DMS114 treated with DMSO at 0.1 percent for 48 hours (cell line): Measurements from ENCODE around the gene EEF1A2.

Experiments used
- DNase-seq: peaks from one replicate; lab custom pipeline; 2025; ENCODE audit not compliant: unreplicated experiment; lab: John Stamatoyannopoulos, UW

The EEF1A2 gene

GRCh38 chr20:63439866-63440265 lies 59.0 kb downstream of the EEF1A2 start:
- no peak for DNase-seq

- DNase-seq, result no peak
These were observed 60.8 kb downstream of the EEF1A2 start for GRCh38 chr20:63438121-63438520.
